K562 (cell line): Measurements from ENCODE around the gene DOCK7. TPM values are rescaled to one million over a fixed set of nuclear protein-coding genes. Genes with fewer than 3 reads are reported as not detected.

Experiments used
- ATAC-seq: fragments of 200-7000 bp; cut with Tn5 transposase; 3 replicates; pipeline ENCODE4 v1.9.1; 2020; ENCODE audit warnings: moderate library complexity
- BruUV-seq: library from RNA; stranded (reverse); fragments of 400-500 nt; replicated peaks from 2 replicates; lab custom pipeline; 2021; lab: Mats Ljungman, UMichigan
- CTCF ChIA-PET: fragments of 300-600 bp; formaldehyde crosslinking; extraction: SDS; loops from one replicate; lab custom pipeline; 2021; ENCODE audit warnings: low intra/inter-chr PET ratio; lab: Yijun Ruan, JAX
- POLR2A ChIA-PET: fragments of 300-600, 350-650 bp; sonication (Branson Sonifier 250); formaldehyde crosslinking; extraction: SDS; loops from one replicate; lab custom pipeline; 2021; ENCODE audit warnings: antibody characterized with exemption, inconsistent platforms; lab: Yijun Ruan, JAX
- DNase-seq, 4 experiments: peaks; one replicate each; pipeline versions ENCODE4 v3.0.0 to v3.0.0-alpha.2; 2011 to 2018; ENCODE audit warnings: low spot score in 3 of 4, mixed read lengths in 3 of 4; ENCODE audit errors: extremely low read depth in 1 of 4
- FAIRE-seq: peaks from 2 replicates; lab custom pipeline; 2011; peaks lifted over from hg19 to GRCh38; lab: Jason Lieb, UNC
- H2AFZ ChIP-seq: 2 replicates; pipeline ENCODE4 v1.6.0; 2011; ENCODE audit warnings: low read depth, low read length, control low read depth, inconsistent platforms
- H3K27ac ChIP-seq: fragments of 200-600 bp; 3 replicates; pipeline ENCODE4 v1.8.0; 2011; ENCODE audit warnings: low read depth, mild to moderate bottlenecking, control low read depth, inconsistent platforms, low read length, moderate library complexity, mixed read lengths; ENCODE audit errors: extremely low read depth
- H3K27me3 ChIP-seq, 2 experiments: fragments of 300-600 bp in 1 of 2; 2 replicates in 1 of 2; 3 replicates in 1 of 2; pipeline versions ENCODE4 v1.6.0 to v1.8.0; 2011; ENCODE audit warnings: inconsistent platforms in 2 of 2, low read length in 2 of 2, mild to moderate bottlenecking in 1 of 2, mixed read lengths in 1 of 2, moderate library complexity in 1 of 2; ENCODE audit not compliant: control insufficient read depth in 2 of 2, insufficient read depth in 2 of 2
- H3K36me3 ChIP-seq: fragments of 300-600 bp; 3 replicates; pipeline ENCODE4 v1.8.0; 2011; ENCODE audit warnings: mild to moderate bottlenecking, low read length, inconsistent platforms; ENCODE audit not compliant: control insufficient read depth, insufficient read depth
- H3K4me1 ChIP-seq, 2 experiments: fragments of 200-600 bp in 1 of 2; replicated peaks in 1 of 2; 2 replicates in 1 of 2; 3 replicates in 1 of 2; pipeline versions ENCODE4 v1.5.1 to v1.8.0; 2011; ENCODE audit warnings: inconsistent platforms in 2 of 2, low read length in 2 of 2, mild to moderate bottlenecking in 1 of 2, mixed read lengths in 1 of 2, moderate library complexity in 1 of 2; ENCODE audit not compliant: control insufficient read depth in 2 of 2, insufficient read depth in 2 of 2
- H3K4me2 ChIP-seq: 2 replicates; pipeline ENCODE4 v1.6.1; 2011; ENCODE audit warnings: low read length, control low read depth, inconsistent platforms, mixed read lengths; ENCODE audit not compliant: insufficient read depth
- H3K4me3 ChIP-seq: fragments of 200-600 bp; sonication (generic), shearing (Covaris generic); 2 replicates; pipeline ENCODE4 v1.5.1; 2016; ENCODE audit warnings: control low read depth, inconsistent platforms
- H3K79me2 ChIP-seq: fragments of 200-600 bp; 3 replicates; pipeline ENCODE4 v1.8.0; 2011; ENCODE audit warnings: low read length, inconsistent platforms; ENCODE audit not compliant: control insufficient read depth, insufficient read depth
- H3K9ac ChIP-seq, 2 experiments: 2 replicates each; pipeline versions ENCODE4 v1.6.0 to v1.6.1; 2011; ENCODE audit warnings: low read depth in 2 of 2, low read length in 2 of 2, control low read depth in 1 of 2, inconsistent platforms in 1 of 2, mild to moderate bottlenecking in 1 of 2, mixed read lengths in 1 of 2; ENCODE audit not compliant: insufficient read depth in 1 of 2
- H3K9me1 ChIP-seq: one replicate; pipeline ENCODE4 v1.6.0; 2011; ENCODE audit warnings: inconsistent platforms, mild to moderate bottlenecking, low read length, moderate library complexity; ENCODE audit not compliant: control insufficient read depth, insufficient read depth
- H3K9me3 ChIP-seq: replicated peaks from 2 replicates; pipeline ENCODE4 v1.5.1; 2011; ENCODE audit warnings: low read depth, low read length, inconsistent platforms; ENCODE audit not compliant: control insufficient read depth, insufficient read depth
- H4K20me1 ChIP-seq: replicated peaks from 2 replicates; pipeline ENCODE4 v1.6.1; 2011; ENCODE audit warnings: low read length, inconsistent platforms, mixed read lengths; ENCODE audit not compliant: control insufficient read depth, insufficient read depth
- FOXM1 ChIP-seq, 2 experiments: fragments of 450-650 bp in 1 of 2; sonication (generic) in 1 of 2; formaldehyde crosslinking in 1 of 2; IDR thresholded peaks; 2 replicates each; pipeline versions ENCODE4 v1.6.1 to v1.9.0; 2017 to 2022; ENCODE audit warnings: low read depth in 2 of 2, mild to moderate bottlenecking in 2 of 2, missing genetic modification reagents in 1 of 2, moderate library complexity in 1 of 2
- SPI1 ChIP-seq: IDR thresholded peaks from 2 replicates; pipeline ENCODE4 v1.6.1; 2011; ENCODE audit warnings: low read depth, low read length, control low read depth, borderline replicate concordance
- ZNF395 ChIP-seq: fragments of 200-800 bp; sonication (Bioruptor generic); IDR thresholded peaks from 2 replicates; pipeline ENCODE4 v1.6.1; 2017; ENCODE audit warnings: missing genetic modification characterization, missing compliant biosample characterization
- WGBS: fragments of 100-300 bp; shearing (Covaris generic); methylation state at CpG from one replicate; pipeline ENCODE4 v1.1.6; 2016; ENCODE audit warnings: low coverage, mixed read lengths; ENCODE audit not compliant: insufficient coverage; ENCODE audit errors: missing lambda C conversion rate; 5-methylcytosine and 5-hydroxymethylcytosine counted together
- in situ Hi-C: fragments of 300-500 bp; cut with MboI; formaldehyde crosslinking; loops from 4 replicates; pipeline ENCODE4 v1.15.0; 2018; ENCODE audit warnings: inconsistent platforms, mixed read lengths
- intact Hi-C: fragments of 100-400 bp; cut with micrococcal nuclease; formaldehyde crosslinking; loops from 2 replicates; pipeline ENCODE4 v1.14.2; 2022
- polyA plus RNA-seq, 8 experiments: library from polyadenylated mRNA; depleted of rRNA in 4 of 8; stranded (reverse) in 5 of 8; unstranded in 3 of 8; fragments of >200 nt; fragmentation: Nextera tagmentation in 2 of 8; fragmentation: Illumina TruSeq in 1 of 8; extraction: Ambion mirVana in 2 of 8; extraction: Trizol in 1 of 8; gene quantifications; 2 replicates each; pipeline versions ENCODE4 v1.2.1 to v1.2.3, GENCODE V29; 2011 to 2014; ENCODE audit warnings: inconsistent platforms in 1 of 8, missing spikeins in 1 of 8
- total RNA-seq, 7 experiments: library from RNA; depleted of rRNA in 6 of 7; stranded (reverse); fragments of >200 nt in 6 of 7; fragmentation: Illumina TruSeq in 2 of 7; extraction: Trizol in 2 of 7; gene quantifications; 2 replicates each; pipeline versions ENCODE4 v1.2.1 to v1.2.3, GENCODE V29; 2011 to 2021; ENCODE audit warnings: low replicate concordance in 1 of 7
- TF ChIP-seq, protein P1 (sequence below): fragments of 450-650 bp; IDR thresholded peaks from 2 replicates; pipeline ENCODE4 v1.6.1; 2016; ENCODE audit warnings: low read depth

The DOCK7 gene
- total and polyA plus RNA-seq, 9 of the 15 experiments (the other 6 are each of a cell fraction or from before 2014, with no cell fraction given): 4.9 to 35.1 (median 12.6) TPM

DNA sequence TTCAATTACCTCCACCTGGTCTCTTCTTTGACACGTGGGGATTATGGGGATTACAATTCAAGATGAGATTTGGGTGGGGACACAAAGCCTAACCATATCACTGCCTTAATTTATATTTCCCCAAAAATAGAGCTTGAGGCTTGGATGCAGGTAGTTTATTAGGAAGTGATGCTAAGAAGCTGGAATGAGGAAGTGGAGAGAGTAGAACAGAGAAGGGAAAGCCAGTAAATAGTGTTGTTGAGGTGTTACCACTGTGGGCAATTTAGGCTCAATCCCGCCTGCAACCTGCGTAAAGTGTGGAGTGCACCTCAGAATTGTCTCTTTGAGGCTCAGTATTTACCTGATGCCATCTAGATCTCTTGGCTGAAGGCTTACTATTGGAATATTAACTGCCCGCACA, 4.9 kb upstream of the DOCK7 start:
- no peak overlapping the region for H3K4me3 ChIP-seq
- no peaks in the 10 kb centered on the region for H3K36me3 ChIP-seq
- H3K9ac ChIP-seq: no peak overlapping the region
- no peaks in the 10 kb centered on the region for H3K9me3 ChIP-seq
- H2AFZ ChIP-seq: no peak overlapping the region
- ChIA-PET CTCF (no interaction called here), POLR2A (no interaction called here)
- WGBS: 74% methylated on average over 4 of the region's 4 CpGs
- in situ Hi-C loops: no loop called here
- H3K27me3 ChIP-seq: no peaks in the 10 kb centered on the region
- no TSS peak for BruUV-seq
- no peak for FAIRE-seq
- ATAC-seq: no peak
- H3K4me2 ChIP-seq: no peak overlapping the region
- peaks cover 9 to 22% of the 10 kb centered on the region in 2 experiments; a peak in 3 of 5 replicates for H3K4me1 ChIP-seq
- peaks cover 2% of the 10 kb centered on the region; the same call in 1 of the 3 replicates for H3K79me2 ChIP-seq
- H3K9me1 ChIP-seq: no peaks in the 10 kb centered on the region
- DNase-seq: no peak
- H4K20me1 ChIP-seq: no peaks in the 10 kb centered on the region
- H3K27ac ChIP-seq: no peak overlapping the region
- no peak for TF ChIP-seq ZNF395
- TF ChIP-seq FOXM1 (IDR thresholded peaks at IDR 0.05; ENCODE audit: low read depth): no peak
- TF ChIP-seq FOXM1 (CRISPR knock-in tag; IDR thresholded peaks at IDR 0.05; ENCODE audit: low read depth): no peak
- peak; percentile 69; the same call in 1 of the 2 replicates for TF ChIP-seq SPI1
- TF ChIP-seq, protein P1, sequence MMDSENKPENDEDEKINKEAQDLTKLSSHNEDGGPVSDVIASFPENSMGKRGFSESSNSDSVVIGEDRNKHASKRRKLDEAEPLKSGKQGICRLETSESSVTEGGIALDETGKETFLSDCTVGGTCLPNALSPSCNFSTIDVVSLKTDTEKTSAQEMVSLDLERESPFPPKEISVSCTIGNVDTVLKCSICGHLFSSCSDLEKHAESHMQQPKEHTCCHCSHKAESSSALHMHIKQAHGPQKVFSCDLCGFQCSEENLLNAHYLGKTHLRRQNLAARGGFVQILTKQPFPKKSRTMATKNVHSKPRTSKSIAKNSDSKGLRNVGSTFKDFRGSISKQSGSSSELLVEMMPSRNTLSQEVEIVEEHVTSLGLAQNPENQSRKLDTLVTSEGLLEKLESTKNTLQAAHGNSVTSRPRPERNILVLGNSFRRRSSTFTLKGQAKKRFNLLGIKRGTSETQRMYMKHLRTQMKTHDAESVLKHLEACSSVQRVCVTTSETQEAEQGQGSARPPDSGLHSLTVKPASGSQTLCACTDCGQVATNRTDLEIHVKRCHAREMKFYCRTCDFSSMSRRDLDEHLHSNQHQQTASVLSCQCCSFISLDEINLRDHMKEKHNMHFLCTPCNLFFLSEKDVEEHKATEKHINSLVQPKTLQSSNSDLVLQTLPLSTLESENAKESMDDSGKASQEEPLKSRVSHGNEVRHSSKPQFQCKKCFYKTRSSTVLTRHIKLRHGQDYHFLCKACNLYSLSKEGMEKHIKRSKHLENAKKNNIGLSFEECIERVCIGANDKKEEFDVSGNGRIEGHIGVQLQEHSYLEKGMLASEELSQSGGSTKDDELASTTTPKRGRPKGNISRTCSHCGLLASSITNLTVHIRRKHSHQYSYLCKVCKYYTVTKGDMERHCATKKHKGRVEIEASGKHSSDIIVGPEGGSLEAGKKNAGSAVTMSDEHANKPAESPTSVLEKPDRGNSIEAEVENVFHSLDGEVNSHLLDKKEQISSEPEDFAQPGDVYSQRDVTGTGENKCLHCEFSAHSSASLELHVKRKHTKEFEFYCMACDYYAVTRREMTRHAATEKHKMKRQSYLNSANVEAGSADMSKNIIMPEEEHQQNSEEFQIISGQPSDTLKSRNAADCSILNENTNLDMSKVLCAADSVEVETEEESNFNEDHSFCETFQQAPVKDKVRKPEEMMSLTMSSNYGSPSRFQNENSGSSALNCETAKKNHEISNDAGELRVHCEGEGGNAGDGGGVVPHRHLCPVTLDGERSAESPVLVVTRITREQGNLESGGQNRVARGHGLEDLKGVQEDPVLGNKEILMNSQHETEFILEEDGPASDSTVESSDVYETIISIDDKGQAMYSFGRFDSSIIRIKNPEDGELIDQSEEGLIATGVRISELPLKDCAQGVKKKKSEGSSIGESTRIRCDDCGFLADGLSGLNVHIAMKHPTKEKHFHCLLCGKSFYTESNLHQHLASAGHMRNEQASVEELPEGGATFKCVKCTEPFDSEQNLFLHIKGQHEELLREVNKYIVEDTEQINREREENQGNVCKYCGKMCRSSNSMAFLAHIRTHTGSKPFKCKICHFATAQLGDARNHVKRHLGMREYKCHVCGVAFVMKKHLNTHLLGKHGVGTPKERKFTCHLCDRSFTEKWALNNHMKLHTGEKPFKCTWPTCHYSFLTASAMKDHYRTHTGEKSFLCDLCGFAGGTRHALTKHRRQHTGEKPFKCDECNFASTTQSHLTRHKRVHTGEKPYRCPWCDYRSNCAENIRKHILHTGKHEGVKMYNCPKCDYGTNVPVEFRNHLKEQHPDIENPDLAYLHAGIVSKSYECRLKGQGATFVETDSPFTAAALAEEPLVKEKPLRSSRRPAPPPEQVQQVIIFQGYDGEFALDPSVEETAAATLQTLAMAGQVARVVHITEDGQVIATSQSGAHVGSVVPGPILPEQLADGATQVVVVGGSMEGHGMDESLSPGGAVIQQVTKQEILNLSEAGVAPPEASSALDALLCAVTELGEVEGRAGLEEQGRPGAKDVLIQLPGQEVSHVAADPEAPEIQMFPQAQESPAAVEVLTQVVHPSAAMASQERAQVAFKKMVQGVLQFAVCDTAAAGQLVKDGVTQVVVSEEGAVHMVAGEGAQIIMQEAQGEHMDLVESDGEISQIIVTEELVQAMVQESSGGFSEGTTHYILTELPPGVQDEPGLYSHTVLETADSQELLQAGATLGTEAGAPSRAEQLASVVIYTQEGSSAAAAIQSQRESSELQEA: no peak
- TF ChIP-seq, all 486 proteins: peak for 1
- intact Hi-C loops: no loop called here
